GM19468 (cell line): ENCODE data around the gene MELK.

ENCODE experiments used
- ATAC-seq: cut with Tn5 transposase; IDR thresholded peaks from one replicate; pipeline ENCODE4 v1.9.1; 2021; ENCODE audit warnings: mild to moderate bottlenecking, moderate library complexity, moderate number of reproducible peaks; ENCODE audit not compliant: unreplicated experiment; ENCODE audit errors: extremely low read depth

MELK gene

DNA sequence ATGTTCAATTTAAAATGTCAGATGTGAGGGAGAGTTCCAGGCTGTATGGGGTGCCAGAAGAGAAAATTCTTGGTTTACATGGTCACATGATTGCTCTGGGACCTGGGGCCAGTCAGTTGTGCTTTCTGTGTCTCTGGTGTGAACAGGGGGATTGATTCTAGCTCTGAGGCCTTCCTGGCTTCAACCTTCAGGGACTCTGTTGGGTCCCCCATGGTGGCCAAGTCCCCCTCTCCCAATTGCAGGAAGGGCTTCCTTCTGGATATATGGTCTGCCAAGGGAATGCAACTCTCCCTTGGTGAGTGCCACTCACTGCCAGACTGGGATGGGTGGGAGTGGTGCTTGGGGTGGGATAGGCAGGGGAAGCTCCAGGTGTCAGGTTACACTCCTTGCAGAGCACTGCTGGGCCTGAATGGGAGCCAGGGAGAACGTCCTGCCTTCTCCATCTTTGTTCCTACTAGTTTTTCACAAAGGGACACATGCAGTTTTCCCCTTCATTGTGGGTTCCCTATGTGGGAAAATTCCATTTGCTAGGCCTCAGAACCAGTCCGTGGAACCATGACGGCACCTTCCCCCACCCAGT, 153.2 kb downstream of the MELK start:
- no peak for ATAC-seq
